HG03108 (cell line): ENCODE measurements around the gene GRHL1.
A peak's percentile ranks its signal among the peaks of the same experiment; 100 is the strongest.

Experiments used
- ATAC-seq: cut with Tn5 transposase; IDR thresholded peaks from one replicate; pipeline ENCODE4 v1.9.1; 2021; ENCODE audit warnings: moderate library complexity; ENCODE audit not compliant: unreplicated experiment

Gene GRHL1

DNA sequence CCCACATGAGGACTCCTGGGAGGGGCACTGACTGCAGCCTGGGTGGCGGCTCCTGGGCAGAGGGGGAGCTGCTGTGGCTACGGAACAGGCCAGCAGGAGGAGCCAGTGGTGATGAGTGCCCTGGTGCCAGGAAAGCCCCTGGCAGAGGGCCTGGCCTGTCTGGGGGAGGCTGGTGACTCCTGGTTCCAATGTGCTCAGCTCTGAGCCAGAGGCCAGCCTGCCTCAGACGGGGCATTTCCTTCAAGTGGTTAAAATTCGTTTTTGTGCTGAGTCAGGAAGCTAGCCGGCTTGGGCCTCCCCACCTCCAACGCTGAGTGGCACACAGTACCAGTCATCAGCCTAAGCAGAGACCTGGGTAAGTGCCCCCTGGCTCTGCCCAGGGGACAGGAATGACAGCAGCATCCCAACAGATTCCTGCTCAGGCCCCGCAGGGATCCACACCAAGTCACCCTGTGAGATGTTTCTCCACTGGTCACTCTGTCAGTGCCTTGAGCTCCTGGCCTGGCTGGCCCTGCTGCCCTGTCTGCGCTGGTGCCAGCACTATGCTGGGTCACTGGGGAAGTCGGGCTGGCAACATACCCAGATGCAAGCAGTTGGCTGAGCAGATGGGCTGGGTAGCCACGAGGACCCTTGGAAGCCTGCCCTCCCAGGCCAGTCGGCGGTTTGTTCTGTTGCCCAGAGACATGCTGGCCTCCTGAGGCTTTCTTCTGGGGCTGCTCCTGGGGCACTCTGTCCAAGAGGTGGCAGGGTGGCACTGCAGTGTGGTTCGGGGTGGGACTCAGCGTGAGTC, 84.8 kb downstream of the GRHL1 start:
- ATAC-seq = peak; percentile 61

- no peak for ATAC-seq
Observed at GRCh38 chr2:10038123-10038522, 86.6 kb downstream of the GRHL1 start.

DNA sequence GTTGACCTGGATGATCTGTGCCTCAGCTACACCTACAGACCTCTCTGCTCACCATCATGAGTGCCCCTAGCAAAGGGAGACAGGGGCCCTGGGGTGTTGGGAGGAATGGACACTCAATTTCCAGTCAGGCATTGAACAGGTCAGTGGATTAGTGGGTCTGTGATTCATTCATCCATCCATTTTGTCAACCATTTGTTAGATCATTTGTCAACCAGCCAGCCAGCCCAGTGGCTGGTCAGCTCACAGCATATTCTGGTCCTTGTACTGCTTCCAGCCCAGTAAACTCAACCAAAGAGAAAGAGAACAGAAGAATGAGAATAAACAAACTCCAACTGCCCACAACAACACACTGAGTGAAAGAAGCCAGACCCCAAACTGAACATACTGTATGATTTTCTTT, 87.2 kb downstream of the GRHL1 start:
- no peak for ATAC-seq

GRCh38 chr2:10039658-10040410, 88.3 kb downstream of the GRHL1 start:
- no peak for ATAC-seq

GRCh38 chr2:10041711-10042110, 90.2 kb downstream of the GRHL1 start:
- ATAC-seq = no peak

DNA sequence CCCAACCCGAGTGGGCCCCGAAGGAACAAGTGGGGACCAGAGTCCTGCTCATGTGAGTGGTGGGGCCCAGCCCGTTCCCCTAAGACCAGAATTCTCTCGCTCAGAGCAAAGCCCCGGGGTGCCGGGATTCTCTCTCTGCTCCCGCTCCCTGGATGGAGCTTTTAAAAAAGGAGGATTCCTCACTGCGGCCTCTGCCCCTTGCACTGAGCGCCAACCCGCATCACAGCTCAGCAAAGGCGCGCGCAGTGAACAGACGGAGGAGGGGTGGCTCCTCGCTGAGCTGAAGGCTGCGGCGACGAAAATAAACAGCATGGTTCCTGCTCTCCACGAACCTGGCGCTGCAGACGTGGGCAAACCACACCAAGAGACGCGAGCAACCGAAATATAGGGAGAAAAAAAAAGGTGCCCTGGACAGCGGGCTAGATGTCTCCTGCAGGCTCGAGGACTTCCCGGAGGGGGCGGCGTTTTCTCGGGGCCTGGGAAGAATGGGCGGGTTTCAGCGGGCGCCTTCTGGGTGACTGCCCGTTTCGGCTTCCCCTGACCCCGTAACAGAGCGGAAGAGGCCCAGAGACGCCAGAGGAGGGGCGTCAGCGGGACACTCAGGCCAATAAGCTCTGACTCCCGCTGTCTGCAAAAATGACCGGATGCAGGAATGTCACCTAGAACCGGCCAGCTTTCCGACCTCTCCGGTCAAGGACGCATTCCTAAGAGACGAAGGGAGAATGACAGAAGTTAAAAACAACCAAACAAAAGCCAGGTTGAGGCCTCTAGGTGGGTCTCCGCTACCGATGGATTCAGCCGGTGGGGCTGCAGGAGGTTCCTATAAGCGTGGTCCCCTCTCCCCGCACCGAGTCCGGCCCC, 91.0 kb downstream of the GRHL1 start:
- no peak for ATAC-seq

DNA sequence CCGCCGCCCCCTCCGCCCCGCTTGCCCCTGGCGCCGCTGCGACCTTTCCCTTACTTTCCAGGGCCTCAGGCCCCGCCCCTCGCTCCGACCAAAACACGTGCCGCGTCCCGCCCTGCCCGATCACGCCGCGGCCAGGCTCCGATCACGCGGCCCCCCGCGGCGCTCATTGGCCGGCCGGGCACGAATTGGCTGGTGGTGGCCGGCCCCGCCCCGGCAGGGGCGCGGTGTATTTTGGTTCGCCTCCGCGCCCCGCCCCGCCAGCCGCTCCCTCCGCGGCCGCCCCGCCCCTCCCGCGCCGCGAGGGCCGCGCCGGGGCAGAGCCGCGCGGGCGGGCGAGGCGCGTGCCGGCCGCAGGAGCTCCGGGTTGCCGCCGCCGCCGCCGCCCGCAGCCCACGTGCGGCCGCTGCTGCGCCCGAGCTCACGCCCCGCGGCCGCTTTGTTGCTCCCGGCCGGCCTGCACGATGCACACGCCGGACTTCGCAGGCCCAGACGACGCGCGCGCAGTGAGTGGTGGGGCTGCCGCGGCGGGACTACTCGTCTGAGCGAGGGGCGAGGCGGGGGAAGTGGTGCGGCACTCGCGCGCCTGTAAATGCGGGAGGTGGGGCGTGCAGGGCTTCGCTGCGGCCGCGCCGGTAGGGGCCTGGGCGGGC, 91.9 kb downstream of the GRHL1 start, which contains the start of gene KLF11:
Gene KLF11, plus strand, starts transcription at position 295 of the 650 bp plus-strand sequence. Its CDS starts 167 bp downstream, at position 462.
- ATAC-seq = peak; percentile 60

GRCh38 chr2:10043906-10044601, 92.6 kb downstream of the GRHL1 start:
- peak; percentile 45 for ATAC-seq

- ATAC-seq = no peak
Observed at GRCh38 chr2:10045561-10046355, 94.3 kb downstream of the GRHL1 start.

DNA sequence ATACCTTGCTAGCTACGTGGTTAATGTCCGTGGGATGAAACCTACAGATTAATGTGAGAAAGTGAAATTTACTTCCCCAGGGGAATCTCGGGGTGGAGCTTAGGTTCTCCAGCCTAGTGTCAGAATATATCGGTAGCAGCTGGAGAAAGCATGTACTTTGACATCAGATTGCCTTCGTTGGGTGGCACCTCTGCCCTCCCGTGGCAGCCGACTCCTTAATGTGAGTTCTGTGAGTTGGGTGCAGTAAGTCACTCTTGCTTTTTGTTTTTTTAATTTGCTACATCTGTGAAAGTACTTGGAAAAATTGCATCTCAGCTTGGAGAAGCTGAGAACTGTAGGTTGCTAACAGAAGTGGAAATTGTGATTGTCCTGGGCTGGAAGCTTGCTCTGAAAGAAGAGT, 95.4 kb downstream of the GRHL1 start:
- no peak for ATAC-seq

DNA sequence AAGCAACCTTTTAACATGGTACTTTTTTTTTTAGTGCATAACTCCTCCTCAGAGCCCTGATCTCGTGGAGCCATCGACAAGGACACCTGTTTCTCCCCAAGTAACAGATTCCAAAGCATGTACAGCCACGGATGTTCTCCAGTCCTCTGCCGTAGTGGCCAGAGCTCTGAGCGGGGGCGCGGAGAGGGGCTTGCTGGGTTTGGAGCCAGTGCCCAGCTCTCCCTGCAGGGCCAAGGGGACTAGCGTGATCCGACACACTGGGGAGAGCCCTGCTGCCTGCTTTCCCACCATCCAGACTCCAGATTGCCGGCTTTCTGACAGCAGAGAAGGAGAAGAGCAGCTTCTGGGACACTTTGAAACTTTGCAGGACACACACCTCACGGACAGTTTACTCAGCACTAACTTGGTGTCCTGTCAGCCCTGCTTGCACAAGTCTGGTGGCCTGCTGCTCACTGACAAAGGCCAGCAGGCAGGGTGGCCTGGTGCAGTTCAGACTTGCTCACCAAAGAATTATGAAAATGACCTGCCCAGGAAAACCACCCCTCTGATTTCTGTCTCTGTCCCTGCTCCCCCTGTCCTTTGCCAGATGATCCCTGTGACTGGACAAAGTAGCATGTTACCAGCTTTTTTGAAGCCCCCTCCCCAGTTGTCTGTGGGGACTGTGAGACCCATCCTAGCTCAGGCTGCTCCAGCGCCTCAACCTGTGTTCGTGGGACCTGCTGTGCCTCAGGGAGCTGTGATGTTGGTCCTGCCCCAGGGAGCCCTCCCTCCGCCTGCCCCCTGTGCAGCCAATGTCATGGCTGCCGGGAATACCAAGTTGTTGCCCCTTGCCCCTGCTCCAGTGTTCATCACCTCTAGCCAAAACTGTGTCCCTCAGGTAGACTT, 96.4 kb downstream of the GRHL1 start:
- ATAC-seq = no peak

DNA sequence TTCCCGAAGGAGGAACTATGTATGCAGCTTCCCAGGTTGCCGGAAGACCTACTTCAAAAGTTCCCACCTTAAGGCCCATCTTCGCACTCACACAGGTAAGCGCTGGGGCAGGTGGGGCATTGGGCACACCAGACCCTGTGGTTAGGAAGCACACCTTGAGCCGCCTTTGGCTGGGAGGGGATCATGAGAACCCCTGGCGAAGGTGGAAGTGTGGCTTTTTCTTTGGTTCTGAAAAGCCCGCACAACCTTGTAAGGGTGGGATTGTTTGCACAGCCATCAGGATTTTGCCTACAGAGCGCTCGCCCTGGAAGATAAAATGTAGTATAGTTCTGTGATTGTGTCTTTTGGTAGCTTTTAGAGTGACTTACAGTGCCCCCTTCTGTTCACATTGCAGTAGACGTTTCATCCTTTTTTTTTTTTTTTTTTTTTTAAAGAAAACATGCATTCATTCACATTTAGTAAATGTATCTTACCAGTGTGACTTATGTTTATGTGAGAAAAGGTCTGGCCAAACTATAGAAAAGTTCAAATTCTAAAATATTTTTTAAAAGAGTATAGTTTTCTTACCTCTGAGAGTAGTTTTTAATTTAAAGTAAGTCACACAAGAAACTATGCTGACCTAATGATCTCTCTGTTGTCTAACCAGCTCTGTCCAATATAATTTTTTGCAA, 97.1 kb downstream of the GRHL1 start:
- no peak for ATAC-seq
